HG03196 (cell line): ENCODE data around the gene TEX51.

Source experiments
- ATAC-seq: cut with Tn5 transposase; IDR thresholded peaks from one replicate; pipeline ENCODE4 v1.9.1; 2021; ENCODE audit not compliant: unreplicated experiment

Gene TEX51

DNA sequence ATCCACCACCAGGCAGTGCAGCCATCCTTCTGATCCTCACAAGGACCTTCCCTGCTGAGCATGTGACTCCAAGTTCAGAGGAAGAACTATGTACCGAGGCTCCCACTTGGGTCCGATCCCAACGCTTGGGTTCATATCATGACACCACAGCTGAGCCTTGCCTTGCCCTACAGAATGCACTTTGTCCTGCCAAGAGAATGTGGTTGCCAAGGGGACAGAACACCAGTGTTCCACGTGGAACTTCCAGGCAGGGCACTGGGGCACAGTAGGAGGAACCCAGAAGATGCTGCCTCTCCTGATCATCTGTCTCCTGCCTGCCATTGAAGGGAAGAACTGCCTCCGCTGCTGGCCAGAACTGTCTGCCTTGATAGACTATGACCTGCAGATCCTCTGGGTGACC is at the start of gene TEX51:
TEX51 (plus strand) TSS at position 255 of the 400 bp plus-strand sequence; CDS start at position 284, 29 bp downstream.
- no peak for ATAC-seq

DNA sequence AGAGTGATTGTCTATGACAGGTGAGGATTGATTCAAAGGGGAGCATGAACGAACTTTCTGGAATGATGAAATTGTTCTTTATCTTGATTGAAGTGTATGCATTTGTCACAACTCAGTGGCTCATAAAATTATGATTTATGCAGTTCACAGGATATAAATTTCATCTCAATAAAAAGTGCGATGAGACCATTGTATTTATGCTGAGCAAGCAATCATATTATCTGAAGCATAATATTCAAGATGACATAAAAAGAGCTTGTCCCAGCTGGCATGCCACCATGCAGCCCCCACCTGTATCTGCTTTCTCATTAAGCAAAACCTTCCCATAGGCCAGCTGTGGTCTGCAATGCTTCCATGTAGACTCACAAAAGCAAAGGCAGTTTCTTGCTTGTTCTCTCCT is 49.6 kb upstream of the TEX51 start:
- ATAC-seq = no peak

DNA sequence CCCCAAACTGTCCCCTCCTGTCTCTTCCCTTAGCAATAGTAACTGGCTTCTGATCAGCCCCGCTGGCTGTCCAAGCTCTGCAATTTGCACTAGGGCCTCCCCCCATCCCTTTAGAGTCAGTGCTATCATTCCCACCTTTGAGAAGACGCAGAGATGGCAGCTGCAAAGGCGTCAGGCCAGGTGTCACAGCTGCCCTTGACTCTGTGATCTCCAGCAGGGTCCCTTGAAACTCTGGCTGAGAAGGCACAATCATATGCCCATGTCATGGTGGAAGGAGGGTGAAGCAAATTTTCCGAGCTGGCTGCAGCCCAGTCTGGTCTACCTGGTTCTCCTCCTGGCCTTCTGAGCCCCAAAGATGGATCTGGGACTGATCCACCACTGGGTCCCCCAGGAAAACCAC is 49.2 kb upstream of the TEX51 start:
- ATAC-seq = no peak

DNA sequence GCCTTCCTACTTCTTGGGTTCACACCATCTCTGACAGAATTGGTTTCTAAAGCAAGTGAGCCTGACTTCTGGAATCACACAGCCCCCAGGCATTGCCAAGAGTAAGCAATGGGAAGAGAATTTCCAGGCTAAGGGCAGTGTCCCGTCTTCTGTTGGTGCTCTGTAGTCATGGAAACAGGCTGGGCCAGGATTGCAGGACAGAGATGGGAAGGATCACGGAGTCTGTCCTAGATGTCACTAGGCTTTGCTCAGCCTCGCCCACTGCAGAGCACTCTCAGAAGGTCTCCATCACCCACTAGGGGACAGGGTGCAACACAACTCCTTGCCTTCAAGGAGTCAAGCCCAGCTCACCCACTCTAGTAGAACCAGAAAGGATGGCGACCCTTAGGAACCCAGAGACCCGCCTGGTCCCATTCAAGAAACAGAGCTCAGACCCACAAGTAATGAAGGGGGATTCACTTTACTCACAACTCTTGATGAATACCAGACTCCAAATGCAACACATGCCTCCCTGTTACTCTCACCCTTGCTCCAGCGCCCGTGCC is 48.6 kb upstream of the TEX51 start:
- ATAC-seq = no peak

DNA sequence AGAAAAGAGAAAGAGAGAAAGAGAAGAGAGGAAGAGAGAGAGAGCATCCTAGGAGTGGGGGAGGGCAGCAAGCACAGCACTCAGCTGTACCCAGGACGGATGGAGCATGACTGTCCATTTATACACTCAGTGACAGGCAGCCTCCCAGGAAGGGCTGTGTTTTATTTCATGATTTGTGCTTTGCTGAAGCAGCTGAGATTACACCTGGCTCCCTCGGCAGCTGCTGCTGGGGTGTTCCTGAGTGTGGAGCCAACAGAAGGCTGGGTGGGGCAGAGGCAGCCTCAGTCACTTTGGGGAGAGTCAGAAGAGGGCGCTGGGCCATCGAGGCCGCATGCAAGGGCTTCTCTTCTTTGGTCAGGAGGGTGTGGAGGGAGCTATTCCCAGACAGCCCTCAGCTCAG is 47.8 kb upstream of the TEX51 start:
- ATAC-seq = no peak

DNA sequence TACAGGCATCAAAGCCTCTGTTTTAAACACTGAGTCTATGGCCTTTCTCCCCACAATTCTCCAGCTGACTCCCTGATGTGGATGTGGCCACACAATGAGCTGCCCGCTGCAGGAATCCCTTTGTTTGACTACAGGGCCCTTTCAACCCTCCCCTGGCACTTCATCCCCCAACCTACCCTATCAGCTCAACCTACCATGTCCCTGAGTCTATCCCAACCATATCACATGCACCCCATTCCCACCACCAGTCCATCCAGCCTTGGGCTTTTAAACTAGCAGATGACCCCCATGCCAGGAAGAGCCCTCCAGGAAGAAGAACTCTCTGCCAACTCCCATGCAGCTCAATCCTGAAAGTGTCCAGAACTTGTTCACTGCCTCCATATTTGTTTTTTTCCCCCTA is 46.9 kb upstream of the TEX51 start:
- no peak for ATAC-seq

DNA sequence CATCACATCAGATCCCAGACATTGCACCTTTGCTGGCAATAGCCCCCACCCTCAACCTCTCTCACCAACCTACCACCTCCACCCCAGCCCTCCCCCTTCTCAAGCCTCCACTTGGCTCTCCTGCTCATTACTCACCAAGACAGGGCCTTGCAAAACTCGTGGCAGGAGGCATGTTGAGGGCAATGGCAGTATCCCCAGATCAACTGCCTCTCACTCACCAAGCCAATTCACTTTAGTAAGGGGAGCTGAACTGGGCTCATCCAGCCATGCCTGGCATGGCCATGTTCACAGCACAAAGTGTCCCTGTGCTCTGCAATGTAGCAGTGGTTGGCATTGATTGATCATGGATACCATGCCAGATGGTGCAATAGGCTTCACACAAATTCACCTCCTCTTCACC is 46.3 kb upstream of the TEX51 start:
- no peak for ATAC-seq

DNA sequence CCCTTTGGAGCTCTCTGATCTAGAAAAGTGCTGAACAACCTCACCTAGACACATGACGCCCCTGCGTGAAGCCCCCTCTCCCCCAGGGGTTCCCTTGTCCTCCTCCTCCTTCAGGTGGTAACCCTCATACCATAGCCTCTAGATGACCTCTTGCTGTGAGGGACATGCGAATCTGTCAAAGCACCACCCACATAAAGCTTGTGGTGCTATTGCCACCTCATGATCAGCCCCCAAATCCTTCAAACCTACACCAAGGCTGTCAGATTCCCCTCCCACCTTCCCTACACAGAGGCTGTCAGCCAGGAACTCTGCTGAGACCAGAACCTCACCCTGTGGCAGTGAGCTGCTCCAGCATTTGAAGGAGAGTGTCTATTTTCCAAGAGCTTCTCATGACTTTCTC is 43.1 kb upstream of the TEX51 start:
- ATAC-seq = no peak

DNA sequence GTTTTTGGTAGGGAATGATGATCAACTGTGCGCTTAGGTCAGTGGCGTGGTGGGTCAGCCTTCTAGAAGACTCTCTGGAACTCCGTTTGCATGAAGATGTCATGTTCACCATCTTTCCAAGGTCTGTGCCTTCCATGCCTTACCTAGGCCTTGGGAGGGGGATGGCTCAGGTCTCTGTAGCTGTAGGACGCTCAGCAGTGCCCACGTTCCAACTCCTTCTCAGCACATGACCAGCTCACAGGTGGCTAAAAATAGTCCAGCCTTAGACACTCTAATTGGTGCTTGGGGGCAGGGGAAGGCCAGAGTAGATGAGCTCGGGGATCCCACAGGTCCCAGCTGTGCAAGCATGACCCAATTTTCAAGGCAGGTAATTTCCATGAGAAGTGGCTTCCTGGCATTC is 42.3 kb upstream of the TEX51 start:
- no peak for ATAC-seq

DNA sequence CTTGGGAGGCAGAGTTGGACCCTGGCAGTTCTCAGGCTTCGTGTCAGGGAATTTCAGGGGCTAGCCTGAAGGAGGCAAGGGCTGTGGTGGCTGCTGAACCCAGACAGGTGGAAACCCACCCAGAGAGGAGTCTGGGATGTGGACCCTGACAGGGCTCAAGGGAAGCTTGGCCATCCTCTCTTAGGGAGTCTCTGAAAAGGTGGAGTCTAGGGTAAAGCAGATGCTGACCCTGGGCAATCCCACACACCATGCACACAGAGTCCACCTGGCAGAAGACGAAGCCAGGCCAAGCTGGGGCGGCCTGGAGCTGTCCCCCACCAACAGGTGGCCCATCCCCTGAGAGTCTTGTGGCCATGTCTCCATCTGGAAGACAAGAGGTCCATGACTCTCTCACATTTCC is 41.2 kb upstream of the TEX51 start:
- ATAC-seq = no peak

DNA sequence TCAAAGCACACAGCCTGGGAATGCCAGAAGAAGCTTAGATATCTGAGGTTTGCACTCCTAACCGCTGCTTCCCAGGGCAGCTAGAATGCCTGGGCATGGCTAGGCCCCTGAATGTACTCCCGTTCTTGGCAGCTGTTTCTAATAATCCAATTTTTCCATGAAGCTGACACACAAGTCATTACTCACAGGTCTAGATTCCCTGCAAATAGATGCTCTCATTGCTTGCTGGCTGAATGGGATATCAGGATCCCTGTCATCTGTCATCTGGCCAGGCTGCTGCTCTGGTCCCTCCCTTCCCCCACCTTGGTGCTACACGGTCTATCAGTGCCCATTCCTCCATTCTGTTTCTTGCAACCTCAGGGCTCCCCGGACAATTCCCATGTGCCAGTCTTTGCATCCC is 40.7 kb upstream of the TEX51 start:
- ATAC-seq = no peak

DNA sequence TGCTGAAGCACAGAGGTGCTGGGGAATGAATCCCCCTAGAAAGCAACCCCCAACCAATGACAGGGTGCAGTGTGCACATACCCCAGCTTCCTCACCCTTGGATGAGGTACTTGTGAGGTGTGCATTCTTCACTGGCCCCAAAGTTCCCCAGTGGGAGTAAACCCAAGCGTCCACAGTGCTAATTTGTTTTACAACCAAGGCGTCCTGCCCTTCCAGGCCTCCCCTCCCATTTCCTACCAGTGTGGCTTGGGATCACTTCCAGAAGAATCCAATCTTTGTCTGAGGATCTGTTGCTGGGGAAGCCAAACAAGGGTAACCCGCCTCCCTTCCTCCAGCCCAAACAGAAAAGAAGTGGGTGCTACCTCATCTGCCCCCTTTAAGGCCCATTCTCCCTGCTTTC is 40.3 kb upstream of the TEX51 start:
- ATAC-seq = no peak

DNA sequence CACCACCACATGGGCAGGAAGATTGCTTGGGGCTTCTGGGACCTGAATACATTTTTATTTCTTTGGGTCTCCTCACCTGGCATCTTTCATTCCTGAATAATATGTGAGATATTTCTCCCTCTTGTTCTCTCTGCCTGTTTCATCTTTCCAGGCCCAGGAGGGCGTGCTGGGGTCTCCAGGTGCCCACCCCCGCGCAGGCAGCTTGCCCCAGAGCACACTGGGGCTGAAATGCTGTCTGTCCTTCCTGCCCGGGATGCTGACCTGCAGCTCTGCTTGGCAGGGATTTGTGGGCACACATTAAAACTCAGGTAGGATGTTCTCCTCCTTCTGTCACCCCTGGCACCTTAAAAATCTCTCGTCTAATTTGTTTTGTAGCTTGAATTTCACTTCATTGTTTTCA is 39.7 kb upstream of the TEX51 start:
- ATAC-seq = no peak

DNA sequence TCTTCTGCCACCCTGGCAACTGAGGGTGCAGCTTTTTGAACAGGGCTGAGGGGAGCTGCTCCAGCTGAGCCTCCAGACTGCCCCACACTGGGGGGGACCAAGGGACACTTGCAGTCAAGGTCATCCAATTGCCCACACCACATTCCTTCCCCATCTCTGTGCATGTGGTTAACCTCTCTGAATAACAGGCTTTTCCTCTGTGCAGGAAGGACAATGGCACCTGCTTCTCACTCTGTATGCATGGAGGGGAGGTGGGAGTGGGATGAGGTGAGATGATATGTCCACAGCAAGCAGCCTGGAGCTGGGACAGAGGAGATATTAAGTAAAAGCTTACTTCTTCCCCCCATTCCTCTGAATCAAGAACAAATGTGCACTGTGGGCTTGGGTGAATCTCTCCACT is 39.1 kb upstream of the TEX51 start:
- ATAC-seq = no peak

DNA sequence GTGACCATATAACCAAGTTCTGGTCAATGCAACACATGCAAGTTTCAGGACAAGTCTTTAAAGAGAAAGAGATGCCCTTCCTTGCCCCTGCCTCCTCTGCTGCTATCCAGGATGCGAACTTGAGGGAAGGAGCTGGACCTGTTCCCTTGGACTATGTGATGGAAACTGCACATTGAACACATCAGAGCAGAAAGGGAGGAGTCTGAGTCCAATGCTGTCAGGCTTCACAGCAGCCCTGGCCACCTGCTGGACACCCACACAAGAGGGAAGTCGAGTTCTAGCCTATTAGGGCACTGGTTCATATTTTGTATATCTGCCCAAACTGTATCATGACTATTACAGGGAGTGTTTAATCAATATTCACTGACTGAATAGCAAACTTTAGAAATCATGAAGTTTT is 38.3 kb upstream of the TEX51 start:
- no peak for ATAC-seq

DNA sequence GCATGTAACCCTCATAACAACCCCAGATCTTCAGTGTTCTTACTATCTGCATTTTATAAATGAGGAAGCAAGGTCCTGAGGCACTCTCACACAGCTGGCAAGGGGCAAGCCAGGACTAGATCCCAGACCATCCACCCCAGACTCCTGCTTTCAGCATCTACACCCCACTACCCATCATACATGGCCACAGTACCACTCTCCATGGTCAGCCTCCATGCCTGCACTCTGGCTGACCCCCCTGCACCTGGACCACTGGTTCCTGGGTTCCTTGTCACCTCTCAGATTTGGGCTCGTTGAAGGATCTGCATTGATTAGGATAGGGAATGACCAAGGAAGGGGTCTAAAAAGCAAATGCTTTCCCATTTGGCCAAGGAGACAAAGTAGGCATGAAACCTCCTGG is 36.0 kb upstream of the TEX51 start:
- no peak for ATAC-seq

DNA sequence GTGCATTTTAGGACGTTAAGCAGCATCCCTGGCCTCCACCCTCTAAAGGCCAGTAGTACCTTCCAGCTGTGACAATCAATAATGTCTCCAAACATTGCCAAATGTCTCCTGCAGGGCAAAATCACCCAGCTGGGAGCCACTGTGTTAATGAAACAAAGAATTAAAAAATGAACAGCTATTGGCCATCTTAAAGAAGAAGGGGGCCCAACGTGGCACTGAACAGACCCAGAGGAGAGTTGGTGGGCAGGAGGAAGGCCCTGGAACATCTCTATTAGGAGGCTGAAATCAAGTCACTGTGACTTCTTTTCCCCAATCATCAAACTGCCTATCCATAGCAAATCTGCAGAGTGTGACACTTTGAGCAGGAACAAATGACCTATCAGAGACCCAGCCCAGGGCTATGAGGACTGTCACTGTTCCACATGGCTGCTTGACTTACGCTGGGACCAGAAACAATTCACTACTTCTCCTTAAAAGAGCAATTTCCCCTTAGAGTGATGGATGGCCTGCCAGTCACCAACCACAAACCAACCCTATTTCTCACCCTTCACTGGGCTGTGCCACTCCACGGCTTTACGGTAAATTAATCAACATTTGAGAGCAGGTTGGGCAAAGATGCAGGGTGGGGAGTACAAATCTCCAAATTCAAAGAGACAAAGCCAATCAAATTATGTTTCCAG is 35.2 kb upstream of the TEX51 start:
- no peak for ATAC-seq

DNA sequence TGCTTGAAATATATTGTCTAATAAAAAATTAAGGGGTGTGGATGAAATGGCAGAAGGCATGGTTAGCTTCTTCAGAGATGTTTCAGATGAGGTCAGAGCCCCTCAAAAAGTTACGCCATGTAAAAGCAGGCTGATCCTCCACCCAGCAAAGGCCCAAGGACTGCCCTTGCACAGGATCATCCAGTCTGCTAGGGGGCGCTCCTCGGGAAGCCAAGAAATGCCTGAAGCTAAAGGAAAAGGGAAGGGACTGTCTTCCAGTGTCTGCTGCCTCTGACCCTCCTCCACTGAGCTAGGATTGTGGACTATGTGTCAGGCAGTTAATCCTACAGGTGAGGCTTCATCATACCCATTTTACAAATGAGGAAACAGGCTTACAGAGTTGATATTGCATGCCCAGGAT is 33.8 kb upstream of the TEX51 start:
- ATAC-seq = no peak

DNA sequence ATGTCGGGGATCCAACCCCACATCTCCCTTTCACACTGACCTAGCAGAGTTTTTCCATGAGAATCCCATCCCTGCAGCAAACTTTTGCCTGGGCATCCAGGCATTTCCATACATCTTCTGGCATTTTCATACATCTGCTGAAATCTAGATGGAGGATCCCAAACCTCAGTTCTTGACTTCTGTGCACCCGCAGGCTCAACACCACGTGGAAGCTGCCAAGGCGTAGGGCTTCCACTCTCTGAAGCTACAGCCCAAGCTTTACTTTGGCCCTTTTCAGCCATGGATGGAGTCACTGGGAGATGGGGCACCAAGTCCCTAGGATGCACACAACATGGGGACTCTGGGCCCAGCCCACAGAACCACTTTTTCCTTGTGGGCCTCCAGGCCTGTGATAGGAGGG is 32.2 kb upstream of the TEX51 start:
- no peak for ATAC-seq

DNA sequence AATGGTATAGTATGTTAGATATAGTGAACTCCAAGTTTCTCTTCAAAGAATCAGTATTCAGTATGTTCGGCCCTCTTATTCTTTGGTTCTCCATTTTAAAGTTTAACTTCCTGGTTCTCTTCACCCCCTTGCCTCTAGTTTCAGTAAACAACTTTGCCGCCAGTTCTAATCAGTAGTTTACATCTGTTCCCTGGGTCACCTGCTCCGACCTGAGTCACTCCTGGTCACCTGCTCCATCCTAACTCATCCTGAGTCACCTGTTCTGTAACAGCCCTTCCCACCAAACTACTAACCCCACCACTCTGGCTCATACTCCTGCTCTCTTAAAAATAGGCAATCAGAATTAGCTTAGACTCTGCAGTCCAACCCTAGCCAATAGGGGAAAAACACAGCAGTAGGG is 23.7 kb upstream of the TEX51 start:
- no peak for ATAC-seq

DNA sequence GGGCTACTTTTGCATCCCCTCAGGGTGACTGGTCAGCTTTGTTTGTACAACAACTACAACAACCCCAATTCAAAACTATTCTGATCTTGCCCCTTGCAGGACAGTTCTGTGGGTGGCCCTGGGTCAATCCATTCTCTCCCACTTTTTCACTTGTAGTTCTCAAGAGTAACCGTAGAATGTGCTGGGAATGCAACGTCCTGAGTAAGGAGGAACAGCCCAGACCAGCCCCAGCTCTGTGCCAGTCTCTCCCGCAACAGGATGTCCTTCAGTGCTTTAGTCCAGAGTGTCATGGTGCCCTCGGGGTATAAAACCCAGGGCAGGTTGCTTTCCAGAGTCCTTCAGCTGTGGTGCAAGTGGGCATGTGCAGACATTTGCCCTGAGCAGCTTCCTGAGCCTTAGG is 22.1 kb upstream of the TEX51 start:
- no peak for ATAC-seq

DNA sequence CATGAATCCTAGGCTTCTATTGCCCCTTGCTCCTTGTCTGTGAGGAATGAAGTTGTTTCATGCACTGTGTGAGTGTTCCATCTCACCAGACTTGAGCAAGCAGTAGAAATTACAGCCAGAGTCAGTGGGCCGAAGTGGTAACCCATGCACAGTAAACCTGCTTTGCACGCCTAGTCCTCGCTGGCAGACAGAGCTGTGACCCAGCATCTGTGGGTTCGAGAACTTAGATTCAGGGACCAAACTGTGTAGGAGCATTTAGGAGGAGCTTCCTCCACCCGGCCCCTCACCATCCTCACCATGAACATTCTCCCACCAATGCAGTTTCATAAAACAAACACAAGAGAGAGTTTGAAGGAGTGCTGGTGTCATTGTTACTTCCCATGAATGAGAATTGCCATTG is 21.6 kb upstream of the TEX51 start:
- no peak for ATAC-seq

DNA sequence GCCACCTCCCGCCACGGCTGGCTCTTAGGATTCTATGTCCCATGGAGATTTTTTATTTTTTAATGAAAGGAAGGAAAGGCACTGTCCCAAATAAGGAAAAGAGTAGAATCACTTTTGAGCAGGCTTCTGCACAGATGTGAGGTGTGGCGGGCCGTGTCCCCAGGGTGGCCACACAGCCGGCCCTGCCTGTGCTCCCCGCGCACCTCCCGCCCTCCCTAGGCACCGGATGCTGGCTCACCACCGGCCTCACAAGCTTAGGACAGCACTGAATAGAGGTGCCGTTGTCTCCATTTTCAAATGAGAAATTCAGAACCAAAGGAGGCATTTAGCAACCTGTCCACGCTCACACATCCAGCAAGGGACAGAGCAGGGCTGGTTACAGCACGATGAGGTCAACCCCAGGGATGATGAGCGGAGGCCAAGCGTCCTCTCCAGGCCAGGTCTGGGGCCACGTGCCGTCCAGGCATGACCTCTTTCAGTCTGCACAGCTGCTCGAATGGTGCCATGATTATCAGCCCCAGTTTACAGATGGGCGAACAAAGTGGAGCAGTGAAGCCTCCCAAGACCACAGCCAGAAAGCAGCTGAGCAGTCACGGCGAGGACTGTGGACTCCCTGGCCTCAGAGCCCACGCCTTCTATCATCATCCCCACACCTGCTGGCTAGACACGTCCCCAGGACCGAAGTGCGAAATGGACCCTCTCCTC is 20.7 kb upstream of the TEX51 start:
- no peak for ATAC-seq
